Neural progenitor cell (in vitro differentiated cells): ENCODE data around the gene ITCH. TPM values are rescaled to one million over a fixed set of nuclear protein-coding genes. Genes with fewer than 3 reads are reported as not detected.

Experiments used
- DNase-seq: peaks from one replicate; pipeline ENCODE4 v3.0.0-alpha.2; 2016; ENCODE audit warnings: low spot score
- H2AFZ ChIP-seq: fragments of 200-600 bp; sonication (generic); replicated peaks from 2 replicates; pipeline ENCODE4 v1.6.1; 2016; ENCODE audit warnings: antibody characterized with exemption
- H3F3A ChIP-seq: fragments of 200-600 bp; sonication (generic); 2 replicates; pipeline ENCODE4 v1.6.1; 2016; ENCODE audit warnings: antibody characterized with exemption, low read depth
- H3K27ac ChIP-seq: fragments of 200-600 bp; sonication (generic); 2 replicates; pipeline ENCODE4 v1.5.1; 2016; ENCODE audit warnings: mild to moderate bottlenecking
- H3K27me3 ChIP-seq: fragments of 200-600 bp; sonication (generic); 2 replicates; pipeline ENCODE4 v1.6.1; 2016; ENCODE audit warnings: mild to moderate bottlenecking, moderate library complexity
- H3K36me3 ChIP-seq: fragments of 200-600 bp; sonication (generic); 2 replicates; pipeline ENCODE4 v1.5.1; 2016
- H3K4me1 ChIP-seq: fragments of 200-600 bp; sonication (generic); 2 replicates; pipeline ENCODE4 v1.6.1; 2016; ENCODE audit warnings: mixed run types
- H3K4me2 ChIP-seq: fragments of 200-600 bp; sonication (generic); 2 replicates; pipeline ENCODE4 v1.6.1; 2016
- H3K4me3 ChIP-seq: fragments of 200-600 bp; sonication (generic); 2 replicates; pipeline ENCODE4 v1.5.1; 2016
- H3K79me2 ChIP-seq: fragments of 200-600 bp; sonication (generic); 2 replicates; pipeline ENCODE4 v1.6.1; 2016; ENCODE audit warnings: low read depth
- H3K9ac ChIP-seq: fragments of 200-600 bp; sonication (generic); 2 replicates; pipeline ENCODE4 v1.6.1; 2016
- H3K9me3 ChIP-seq: fragments of 200-600 bp; sonication (generic); 2 replicates; pipeline ENCODE4 v1.5.1; 2016; ENCODE audit warnings: low read depth
- H4K20me1 ChIP-seq: fragments of 200-600 bp; sonication (generic); 2 replicates; pipeline ENCODE4 v1.6.1; 2016; ENCODE audit warnings: low read depth
- H3K27ac Mint-ChIP-seq: 3 replicates; pipeline ENCODE4 v1.8.0; 2021; ENCODE audit warnings: mixed read lengths
- H3K27me3 Mint-ChIP-seq: 2 replicates; pipeline ENCODE4 v1.8.0; 2022; ENCODE audit warnings: low read depth, mild to moderate bottlenecking, inconsistent platforms, moderate library complexity, mixed read lengths; ENCODE audit not compliant: insufficient read depth
- H3K36me3 Mint-ChIP-seq: 3 replicates; pipeline ENCODE4 v1.8.0; 2021; ENCODE audit warnings: mixed read lengths
- H3K4me1 Mint-ChIP-seq: 3 replicates; pipeline ENCODE4 v1.8.0; 2021; ENCODE audit warnings: mixed read lengths
- H3K4me3 Mint-ChIP-seq: 3 replicates; pipeline ENCODE4 v1.8.0; 2021; ENCODE audit warnings: mild to moderate bottlenecking, moderate library complexity, mixed read lengths
- H3K9me3 Mint-ChIP-seq: 3 replicates; pipeline ENCODE4 v1.8.0; 2020; ENCODE audit warnings: mixed read lengths
- CTCF ChIP-seq: fragments of 200-600 bp; sonication (generic); IDR thresholded peaks from 2 replicates; pipeline ENCODE4 v1.5.1; 2017; ENCODE audit warnings: antibody characterized with exemption, mild to moderate bottlenecking
- EZH2 ChIP-seq: fragments of 200-600 bp; sonication (generic); IDR thresholded peaks from 2 replicates; pipeline ENCODE4 v1.6.1; 2017; ENCODE audit warnings: antibody characterized with exemption, mild to moderate bottlenecking, moderate library complexity
- EZH2phosphoT487 ChIP-seq: fragments of 200-600 bp; sonication (generic); IDR thresholded peaks from 2 replicates; pipeline ENCODE4 v1.6.1; 2017; ENCODE audit warnings: antibody characterized with exemption
- total RNA-seq: library from RNA; depleted of rRNA; stranded (reverse); fragments of >200 nt; gene quantifications from 2 replicates; pipeline ENCODE4 v1.2.3, GENCODE V29; 2015; ENCODE audit warnings: low replicate concordance

ITCH gene
- total RNA-seq, 1 donor from 2014 or later: 55.2 TPM

- H3K4me1 ChIP-seq: peaks cover 4% of the 10 kb centered on the region
- H3K27me3 Mint-ChIP-seq: peaks cover 4% of the 10 kb centered on the region
- no peak overlapping the region for H2AFZ ChIP-seq
- no peak overlapping the region for H3K4me3 Mint-ChIP-seq
- peaks cover 22% of the 10 kb centered on the region for H4K20me1 ChIP-seq
- H3K27ac Mint-ChIP-seq: no peak overlapping the region
- H3K79me2 ChIP-seq: no peaks in the 10 kb centered on the region
- no peaks in the 10 kb centered on the region for H3K9me3 ChIP-seq
- peaks cover 7% of the 10 kb centered on the region for H3K27me3 ChIP-seq
- no peak overlapping the region for H3K27ac ChIP-seq
- no peak overlapping the region for H3K4me2 ChIP-seq
- peaks cover 15% of the 10 kb centered on the region for H3K4me1 Mint-ChIP-seq
- peaks cover 13% of the 10 kb centered on the region for H3F3A ChIP-seq
- H3K36me3 ChIP-seq: no peaks in the 10 kb centered on the region
- DNase-seq: no peak
- H3K4me3 ChIP-seq: no peak overlapping the region
- H3K9ac ChIP-seq: no peak overlapping the region
- TF ChIP-seq EZH2 (no peak), EZH2phosphoT487 (no peak), CTCF (no peak)
- H3K36me3 Mint-ChIP-seq: peaks cover 22% of the 10 kb centered on the region
- H3K9me3 Mint-ChIP-seq: no peaks in the 10 kb centered on the region
Measured at GRCh38 chr20:34541264-34541901, 178.3 kb downstream of the ITCH start.

- Mint-ChIP-seq H3K36me3 (peaks cover 22% of the 10 kb centered on the region), H3K27ac (no peak overlapping the region), H3K4me3 (no peak overlapping the region), H3K9me3 (no peaks in the 10 kb centered on the region), H3K4me1 (peaks cover 15% of the 10 kb centered on the region), H3K27me3 (peaks cover 5% of the 10 kb centered on the region)
- no peak for TF ChIP-seq EZH2phosphoT487
- TF ChIP-seq CTCF: no peak
- TF ChIP-seq EZH2: no peak
- Histone ChIP-seq H3K9ac (no peak overlapping the region), H3K4me3 (no peak overlapping the region), H3K36me3 (no peaks in the 10 kb centered on the region), H2AFZ (no peak overlapping the region), H3K27ac (no peak overlapping the region), H3K4me2 (no peak overlapping the region), H3K9me3 (no peaks in the 10 kb centered on the region), H3K79me2 (no peaks in the 10 kb centered on the region), H3K27me3 (peaks cover 7% of the 10 kb centered on the region), H4K20me1 (peaks cover 19% of the 10 kb centered on the region), H3K4me1 (peaks cover 4% of the 10 kb centered on the region), H3F3A (peaks cover 13% of the 10 kb centered on the region)
- no peak for DNase-seq
Measured at GRCh38 chr20:34541917-34542316, 178.8 kb downstream of the ITCH start.

GRCh38 chr20:34542439-34542838, 179.4 kb downstream of the ITCH start:
- Histone ChIP-seq H3K9ac (no peak overlapping the region), H3K9me3 (no peaks in the 10 kb centered on the region), H3K27ac (no peak overlapping the region), H3K4me1 (peaks cover 4% of the 10 kb centered on the region), H4K20me1 (peaks cover 15% of the 10 kb centered on the region), H3F3A (peaks cover 13% of the 10 kb centered on the region), H2AFZ (no peak overlapping the region), H3K79me2 (no peaks in the 10 kb centered on the region), H3K4me2 (no peak overlapping the region), H3K4me3 (no peak overlapping the region), H3K36me3 (no peaks in the 10 kb centered on the region), H3K27me3 (peaks cover 7% of the 10 kb centered on the region)
- Mint-ChIP-seq H3K27me3 (peaks cover 7% of the 10 kb centered on the region), H3K27ac (no peak overlapping the region), H3K9me3 (no peaks in the 10 kb centered on the region), H3K4me1 (peaks cover 15% of the 10 kb centered on the region), H3K4me3 (no peak overlapping the region), H3K36me3 (peaks cover 18% of the 10 kb centered on the region)
- no peak for DNase-seq
- TF ChIP-seq CTCF (no peak), EZH2phosphoT487 (no peak)
